SK-N-MC (cell line): ENCODE data around the gene HDAC1.

Source experiments
- EZH2 ChIP-seq: fragments of 200-600 bp; sonication (generic); IDR thresholded peaks from one replicate; pipeline ENCODE4 v1.6.1; 2017; ENCODE audit warnings: antibody characterized with exemption
- FOXP2 ChIP-seq: optimal IDR thresholded peaks from 2 replicates; pipeline ENCODE3; 2011; ENCODE audit warnings: mild to moderate bottlenecking, moderate library complexity; ENCODE audit not compliant: insufficient read depth; ENCODE audit errors: extremely low read length, control extremely low read depth
- POLR2AphosphoS5 ChIP-seq: IDR thresholded peaks from 2 replicates; pipeline ENCODE4 v1.6.1; 2012; ENCODE audit warnings: mild to moderate bottlenecking, low read depth, low read length, borderline replicate concordance

GRCh38 chr1:32247983-32248889, 43.6 kb upstream of the HDAC1 start:
- TF ChIP-seq EZH2 (no peak), POLR2AphosphoS5 (no peak), FOXP2 (no peak)
